COLO829 (cell line): ENCODE results near the gene CCDC6.
"Not testable (repeated sequence)": the region's sequence is repeated elsewhere in the genome, so short reads cannot be mapped to it uniquely, and the experiment has no call there.

Experiments
- DNase-seq: peaks from one replicate; pipeline ENCODE4 v3.0.0; 2012; ENCODE audit warnings: low spot score

CCDC6 gene

DNA sequence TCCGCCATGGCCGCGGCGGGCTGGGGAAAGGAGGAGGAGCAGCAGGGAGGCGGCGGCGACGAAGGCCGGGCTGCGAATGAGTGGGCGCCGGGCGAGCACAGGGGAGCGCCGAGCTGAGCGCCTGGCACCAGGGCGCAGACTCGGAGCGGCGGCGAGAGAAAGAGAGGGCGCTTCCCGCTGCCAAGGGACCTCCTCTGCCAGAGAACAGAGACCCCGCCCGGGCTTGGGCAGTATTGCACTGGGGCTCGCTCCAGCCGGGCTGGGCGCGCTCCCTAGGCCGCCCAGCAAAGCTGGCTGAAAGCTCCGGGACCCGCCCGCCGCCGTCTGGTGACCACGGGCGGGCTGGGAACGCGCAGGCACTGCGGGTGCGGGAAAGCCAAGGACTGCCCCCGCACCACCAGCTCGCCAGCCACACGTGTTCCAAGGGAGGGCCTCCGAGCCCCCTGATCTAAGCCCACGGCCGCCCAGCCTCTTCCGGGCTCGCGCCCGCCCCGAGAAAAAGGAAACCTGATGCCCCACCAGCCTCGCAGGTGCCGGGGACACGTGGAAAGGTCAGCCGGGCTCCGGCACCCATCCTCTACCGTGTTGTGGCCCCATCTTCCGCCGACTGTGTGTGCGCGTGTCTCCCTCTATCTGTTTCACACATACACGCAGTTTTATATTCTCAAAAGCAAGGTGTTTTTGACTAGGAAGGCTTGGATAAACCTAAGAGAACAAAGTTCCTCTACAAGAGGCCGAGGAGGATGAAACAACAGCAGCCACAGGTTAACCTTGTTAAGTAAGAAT lies at the start of gene CCDC6:
Gene CCDC6 (minus strand): TSS at position 140 of the 786 bp plus-strand sequence. CDS start 132 bp downstream, at position 8.
- DNase-seq, result peak; percentile 57

DNA sequence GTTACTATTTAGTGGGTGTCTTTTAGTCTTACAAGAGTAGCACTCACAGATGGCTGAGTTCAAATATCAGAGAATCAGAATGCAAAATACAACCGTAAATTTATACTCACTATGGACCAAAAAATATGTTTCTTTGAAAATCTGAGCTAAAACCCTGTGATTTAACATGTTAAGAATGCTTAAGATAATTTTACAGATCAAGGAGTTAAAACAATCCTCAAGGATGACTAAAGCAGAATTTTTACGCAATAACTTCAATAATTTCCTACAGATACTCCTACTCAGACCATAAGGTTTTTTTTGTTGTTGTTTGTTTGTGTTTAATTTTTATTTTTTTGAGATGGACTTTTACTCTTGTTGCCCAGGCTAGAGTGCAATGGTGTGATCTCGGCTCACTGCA lies 47.9 kb upstream of the CCDC6 start:
- DNase-seq, result no peak

DNA sequence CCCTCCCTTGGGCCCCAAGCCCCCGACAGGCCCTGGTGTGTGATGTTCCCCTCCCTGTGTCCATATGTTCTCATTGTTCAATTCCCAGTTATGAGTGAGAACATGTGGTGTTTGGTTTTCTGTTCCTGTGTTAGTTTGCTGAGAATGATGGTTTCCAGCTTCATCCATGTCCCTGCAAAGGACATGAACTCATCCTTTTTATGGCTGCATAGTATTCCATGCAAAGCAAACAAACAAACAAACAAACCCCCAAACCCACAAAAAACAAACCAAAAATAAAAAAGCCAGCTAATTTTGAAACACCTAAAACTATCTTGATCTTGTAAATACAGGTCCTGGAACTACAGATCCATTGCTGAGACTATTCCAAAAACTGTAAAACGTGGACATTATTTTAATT lies 47.4 kb upstream of the CCDC6 start:
- not testable (repeated sequence) for DNase-seq

DNA sequence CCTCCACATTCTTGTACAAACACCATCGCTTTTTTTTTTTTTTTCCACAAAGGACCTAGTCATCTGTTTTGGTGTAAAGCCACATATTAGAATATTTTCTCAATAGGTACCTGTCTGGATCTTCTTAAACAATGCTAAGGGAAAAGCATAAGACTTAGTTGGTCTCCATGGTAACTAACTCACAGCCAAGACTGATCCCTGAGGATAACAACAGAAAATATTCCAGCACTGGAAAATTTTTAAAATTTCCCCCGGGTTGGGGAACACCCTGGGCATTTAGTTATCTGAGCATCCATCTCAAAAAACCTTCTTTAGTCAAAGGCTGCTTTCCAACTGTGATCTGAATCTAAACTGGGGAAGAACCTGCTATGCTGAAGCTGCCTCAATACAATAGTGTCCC lies 43.7 kb upstream of the CCDC6 start:
- no peak for DNase-seq

DNA sequence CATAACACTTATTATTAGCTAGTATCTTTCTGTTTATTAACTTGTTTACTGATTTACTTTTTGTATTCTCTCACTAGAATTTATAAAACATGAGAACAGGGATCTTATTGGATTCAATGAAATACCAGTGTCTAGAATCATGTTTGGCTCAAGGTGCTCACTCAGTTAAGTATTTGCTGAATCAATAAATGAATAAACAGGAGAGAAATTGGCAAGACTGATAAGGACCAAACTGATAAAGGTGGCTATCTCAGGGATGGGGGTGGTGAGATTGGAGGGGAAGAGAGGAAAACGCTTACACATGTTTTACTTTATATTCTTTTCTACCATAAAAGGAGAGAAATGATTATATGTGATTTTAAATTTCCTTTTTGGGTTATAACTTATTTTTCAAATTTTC lies 43.3 kb upstream of the CCDC6 start:
- no peak for DNase-seq

GRCh38 chr10:59945991-59946390 lies 39.6 kb upstream of the CCDC6 start:
- no peak for DNase-seq

- no peak for DNase-seq
These were observed 39.2 kb upstream of the CCDC6 start for GRCh38 chr10:59945590-59945989.

DNA sequence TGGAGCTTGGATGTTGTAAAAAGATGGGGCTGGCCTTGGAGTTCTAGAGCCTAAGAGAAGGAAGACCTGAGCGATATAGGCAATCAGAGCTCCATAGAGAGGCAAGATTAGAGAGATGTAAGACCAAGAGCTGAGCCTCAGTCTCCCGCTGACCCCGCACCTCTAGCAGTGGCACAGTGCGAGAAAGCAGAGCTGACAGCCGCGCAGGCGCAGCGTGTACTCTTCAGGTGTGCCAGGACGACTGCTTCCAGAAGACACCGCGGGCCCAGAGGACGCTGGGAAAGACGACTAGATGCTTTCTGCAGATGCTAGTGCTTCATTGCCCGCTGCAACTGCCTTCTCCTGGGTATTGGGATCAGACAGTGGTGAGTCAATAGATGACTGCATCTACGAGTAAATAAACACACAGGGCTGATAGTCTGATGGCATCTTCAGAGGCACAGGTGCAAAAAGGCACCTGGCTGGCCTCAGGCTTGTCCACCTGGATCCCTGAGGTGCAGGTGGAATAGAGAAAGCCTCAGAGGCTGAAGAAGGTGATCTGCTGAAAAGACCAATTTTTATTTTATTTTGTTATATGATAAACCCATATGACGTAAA lies 38.1 kb upstream of the CCDC6 start:
- DNase-seq, result no peak

DNA sequence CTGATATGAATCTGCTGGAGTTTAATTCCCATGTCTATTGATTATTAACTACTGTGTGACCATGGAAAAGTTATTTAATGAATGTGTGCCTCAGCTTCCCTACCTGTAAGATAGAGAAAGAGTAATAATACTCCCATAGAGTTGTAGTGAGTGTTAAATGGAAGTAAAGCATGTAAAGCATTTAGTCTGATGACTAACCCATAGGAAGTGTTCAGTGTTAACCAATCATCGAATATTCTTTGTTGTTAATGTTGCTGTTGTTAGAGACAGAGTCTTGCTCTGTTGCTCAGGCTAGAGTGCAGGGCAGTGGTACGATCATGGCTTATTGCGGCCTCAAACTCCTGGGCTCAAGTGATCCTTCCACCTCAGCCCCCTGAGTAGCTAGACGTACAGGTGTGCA lies 36.2 kb upstream of the CCDC6 start:
- DNase-seq, result no peak

DNA sequence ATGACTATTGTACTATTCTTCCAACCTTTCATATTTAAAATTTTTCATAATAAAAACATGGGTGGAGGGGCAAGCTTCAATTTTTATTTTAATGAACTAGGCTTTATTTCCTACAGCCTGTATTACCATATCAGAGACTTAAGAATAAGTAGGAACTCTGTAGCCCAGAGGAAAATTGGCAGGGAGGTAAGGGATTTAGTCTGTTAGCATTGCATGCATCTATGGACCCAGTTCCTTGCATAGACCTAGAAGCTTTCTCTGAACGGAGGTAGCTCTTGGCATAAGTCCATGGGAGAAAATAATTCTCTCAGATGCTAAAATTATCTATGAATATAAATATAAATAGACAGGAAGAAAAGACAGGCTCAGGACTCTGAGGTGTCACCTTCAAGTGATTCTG lies 31.4 kb upstream of the CCDC6 start:
- DNase-seq, result no peak

- DNase-seq, result no peak
These were observed 28.3 kb upstream of the CCDC6 start for GRCh38 chr10:59934701-59935100.

DNA sequence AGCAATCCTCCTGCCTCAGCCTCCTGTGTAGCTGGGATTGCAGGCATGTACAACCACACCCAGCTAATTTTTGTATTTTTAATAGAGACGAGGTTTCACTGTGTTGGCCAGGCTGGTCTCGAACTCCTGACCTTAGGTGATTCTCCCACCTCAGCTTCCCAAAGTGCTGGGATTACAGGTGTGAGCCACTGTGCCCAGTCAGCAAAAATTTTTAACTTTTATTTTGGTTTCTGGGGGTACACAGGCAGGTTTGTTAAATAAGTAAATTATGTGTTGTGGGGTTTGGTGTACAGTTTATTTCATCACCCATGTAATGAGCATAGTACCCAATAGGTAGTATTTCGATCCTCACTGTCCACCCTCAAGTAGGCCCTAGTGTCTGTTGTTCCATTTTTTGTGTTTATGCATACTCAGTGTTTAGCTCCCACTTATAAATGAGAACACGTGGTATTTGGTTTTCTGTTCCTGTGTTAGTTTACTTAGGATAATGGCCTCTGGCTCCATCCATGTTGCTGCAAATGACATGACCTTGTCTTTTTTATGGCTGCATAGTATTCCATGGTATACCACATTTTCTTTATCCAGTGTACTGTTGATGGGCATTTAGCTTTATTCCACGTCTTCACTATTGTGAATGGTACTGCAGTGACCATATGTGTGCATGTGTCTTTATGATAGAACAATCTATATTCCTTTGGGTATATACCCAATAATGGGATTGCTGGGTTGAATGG lies 24.6 kb upstream of the CCDC6 start:
- not testable (repeated sequence) for DNase-seq

DNA sequence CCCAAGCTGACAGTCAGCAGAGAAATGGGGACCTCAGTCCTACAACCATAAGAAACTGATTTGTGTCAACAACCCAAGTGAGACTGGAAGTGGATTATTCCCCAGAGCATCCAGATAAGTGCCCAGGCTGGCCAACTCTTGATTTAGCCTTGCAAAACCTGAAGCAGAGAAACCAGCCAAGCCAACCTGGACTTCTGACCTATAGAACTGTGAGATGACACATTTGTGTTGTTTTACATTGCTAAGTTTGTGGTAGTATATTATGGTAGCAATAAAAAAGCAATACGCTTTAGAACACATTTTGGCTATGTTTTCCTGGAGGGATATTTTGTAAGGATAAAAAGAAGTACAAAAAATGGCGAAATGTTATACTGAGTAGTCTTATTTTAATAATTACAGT lies 19.7 kb upstream of the CCDC6 start:
- DNase-seq, result no peak

DNA sequence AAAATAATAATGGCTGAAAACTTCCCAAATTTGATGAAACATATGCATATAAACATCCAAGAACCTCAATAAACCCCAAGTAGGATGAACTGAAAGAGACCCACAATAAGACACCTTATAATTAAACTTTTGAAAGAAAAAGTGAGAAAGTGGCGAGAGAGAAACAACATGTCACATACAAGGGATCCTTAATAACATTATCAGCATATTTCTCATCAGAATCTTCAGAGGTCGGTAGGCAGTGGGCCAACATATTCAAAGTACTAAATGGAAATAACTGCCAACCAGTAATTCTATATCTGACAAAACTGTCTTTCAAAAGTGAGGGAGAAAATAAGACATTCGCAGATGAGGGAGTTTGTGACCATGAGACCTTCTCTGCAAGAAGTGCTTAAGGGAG lies 16.6 kb upstream of the CCDC6 start:
- DNase-seq, result no peak

- DNase-seq, result no peak
These were observed 11.6 kb upstream of the CCDC6 start for GRCh38 chr10:59917922-59918321.

DNA sequence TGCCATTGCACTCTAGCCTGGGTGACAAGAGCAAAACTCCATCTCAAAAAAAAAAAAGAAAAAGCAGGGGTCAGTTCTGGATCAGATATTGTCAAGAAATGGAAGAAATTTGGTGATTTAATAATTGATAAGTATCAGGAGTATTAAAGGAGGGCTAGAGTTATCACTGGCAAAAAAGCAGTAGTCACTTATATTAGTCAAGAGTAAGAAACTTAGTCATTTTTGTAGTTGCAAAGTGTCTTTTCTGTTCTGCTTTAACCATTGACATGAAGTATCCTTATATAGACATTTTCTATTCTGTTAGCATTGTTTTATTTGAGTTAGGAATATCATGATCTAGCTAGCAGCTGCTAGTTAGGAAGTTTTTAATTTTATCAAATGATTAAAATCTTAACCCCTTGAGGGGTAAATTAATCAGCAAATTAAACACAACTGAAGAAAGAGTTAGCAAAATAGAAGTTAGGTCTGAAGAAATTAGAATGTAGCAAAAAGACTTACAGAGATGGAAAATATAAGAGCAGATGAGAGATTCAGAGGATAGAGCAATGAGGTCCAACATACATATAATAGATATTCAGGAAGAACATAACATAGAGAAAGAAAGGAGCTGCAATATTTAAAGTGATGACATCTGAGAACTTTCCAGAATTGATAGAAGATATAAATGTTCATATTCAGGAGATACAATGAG lies 7.3 kb upstream of the CCDC6 start:
- no peak for DNase-seq

DNA sequence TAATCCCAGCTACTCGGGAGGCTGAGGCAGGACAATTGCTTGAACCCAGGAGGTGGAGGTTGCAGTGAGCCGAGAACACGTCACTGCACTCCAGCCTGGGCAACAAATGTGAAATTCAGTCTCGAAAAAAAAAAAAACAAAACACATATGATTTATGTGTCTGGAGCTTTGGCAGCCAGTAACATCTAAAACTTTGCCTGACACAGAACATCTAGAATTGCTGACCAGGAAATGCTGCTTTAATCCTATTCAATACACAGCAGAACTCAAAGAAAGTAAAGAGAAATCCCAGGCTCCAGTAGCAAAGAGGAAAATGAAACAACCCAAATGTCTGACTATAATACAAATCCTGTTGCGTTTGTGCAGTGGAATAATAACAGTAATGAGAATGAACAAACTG lies 4.5 kb upstream of the CCDC6 start:
- no peak for DNase-seq

GRCh38 chr10:59909815-59910214 lies 3.5 kb upstream of the CCDC6 start:
- no peak for DNase-seq

GRCh38 chr10:59908808-59909143 lies 2.4 kb upstream of the CCDC6 start:
- DNase-seq, result no peak

- DNase-seq, result peak; percentile 11
These were observed 1.8 kb upstream of the CCDC6 start for GRCh38 chr10:59907918-59908807.

- no peak for DNase-seq
These were observed 1.2 kb upstream of the CCDC6 start for GRCh38 chr10:59907537-59907917.
